OCI-LY3 (cell line): ENCODE data around the gene KDM4C.

Experiments used
- H2AFZ ChIP-seq: fragments of 200-600, 300-600 bp; shearing (Covaris generic); 2 replicates; pipeline ENCODE4 v1.6.0; 2014; ENCODE audit warnings: antibody characterized with exemption, low read depth, low read length
- H3K27ac ChIP-seq: fragments of 200-600, 300-600 bp; sonication (generic); 2 replicates; pipeline ENCODE4 v1.5.1; 2014; ENCODE audit warnings: mild to moderate bottlenecking, low read length, moderate library complexity, mixed read lengths
- H3K27me3 ChIP-seq: fragments of 200-600, 300-600 bp; sonication (generic); 2 replicates; pipeline ENCODE4 v1.6.1; 2014; ENCODE audit warnings: low read depth, low read length, mixed read lengths
- H3K36me3 ChIP-seq: fragments of 200-600, 300-600 bp; sonication (generic); replicated peaks from 2 replicates; pipeline ENCODE3; 2014; ENCODE audit warnings: low read depth, low read length, mixed read lengths
- H3K4me1 ChIP-seq: fragments of 300-600, 200-600 bp; sonication (generic); 2 replicates; pipeline ENCODE4 v1.6.1; 2014; ENCODE audit warnings: low read length, mixed read lengths
- H3K4me2 ChIP-seq: fragments of 200-600, 300-600 bp; sonication (generic); 2 replicates; pipeline ENCODE4 v1.6.1; 2014; ENCODE audit warnings: low read length, mixed read lengths
- H3K4me3 ChIP-seq: fragments of 300-600, 200-600 bp; sonication (generic); 2 replicates; pipeline ENCODE4 v1.5.1; 2014; ENCODE audit warnings: antibody characterized with exemption, mild to moderate bottlenecking, low read length, moderate library complexity
- H3K79me2 ChIP-seq: fragments of 300-600, 200-600 bp; shearing (Covaris generic); 2 replicates; pipeline ENCODE4 v1.6.1; 2014; ENCODE audit warnings: mild to moderate bottlenecking, low read length, mixed read lengths
- H3K9ac ChIP-seq: fragments of 300-600, 200-600 bp; shearing (Covaris generic); 2 replicates; pipeline ENCODE4 v1.6.0; 2014; ENCODE audit warnings: mild to moderate bottlenecking, low read length, moderate library complexity
- H3K9me3 ChIP-seq: fragments of 200-600, 300-600 bp; shearing (Covaris generic); 2 replicates; pipeline ENCODE4 v1.6.1; 2014; ENCODE audit warnings: low read length, mixed read lengths; ENCODE audit not compliant: insufficient read depth
- H4K20me1 ChIP-seq: fragments of 200-600, 300-600 bp; sonication (generic); 2 replicates; pipeline ENCODE4 v1.6.1; 2016; ENCODE audit warnings: low read length, mixed read lengths; ENCODE audit not compliant: insufficient read depth
- CTCF ChIP-seq: fragments of 200-600, 300-600 bp; sonication (generic); IDR thresholded peaks from 2 replicates; pipeline ENCODE4 v1.5.1; 2014; ENCODE audit warnings: antibody characterized with exemption, low read length, low read depth
- EZH2phosphoT487 ChIP-seq: fragments of 200-600 bp; shearing (Covaris generic); IDR thresholded peaks from 2 replicates; pipeline ENCODE4 v1.6.1; 2018; ENCODE audit warnings: antibody characterized with exemption, mixed run types, low read depth

The KDM4C gene

DNA sequence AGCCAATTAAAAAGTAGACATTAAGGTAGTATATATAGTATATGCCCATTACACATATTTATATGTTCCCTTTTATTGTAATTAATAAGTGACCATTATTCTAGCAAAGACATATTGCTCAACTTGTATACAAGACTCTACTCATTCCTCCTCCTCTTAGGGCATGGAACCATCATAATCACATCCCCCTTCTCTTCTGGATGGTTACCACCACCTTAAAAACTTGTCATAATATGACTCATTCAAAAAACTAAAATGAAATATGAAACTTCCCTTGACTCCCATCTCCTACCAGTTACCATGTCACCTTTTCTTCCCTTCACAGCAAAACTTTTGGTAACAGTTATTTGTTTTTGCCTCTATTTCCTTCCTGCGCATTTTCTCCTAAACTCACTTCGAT is 438.7 kb downstream of the KDM4C start:
- Histone ChIP-seq H3K4me3 (no peak overlapping the region), H3K79me2 (no peaks in the 10 kb centered on the region), H4K20me1 (no peaks in the 10 kb centered on the region), H3K4me2 (no peak overlapping the region), H3K27me3 (no peaks in the 10 kb centered on the region; the same call in 1 of the 2 replicates), H3K9ac (no peak overlapping the region), H3K4me1 (no peaks in the 10 kb centered on the region), H2AFZ (no peak overlapping the region), H3K9me3 (no peaks in the 10 kb centered on the region), H3K27ac (no peak overlapping the region), H3K36me3 (no peaks in the 10 kb centered on the region)
- TF ChIP-seq CTCF (no peak), EZH2phosphoT487 (no peak)

- H2AFZ ChIP-seq = no peak overlapping the region
- no peak overlapping the region for H3K4me3 ChIP-seq
- no peak overlapping the region for H3K4me2 ChIP-seq
- no peak overlapping the region for H3K9ac ChIP-seq
- no peaks in the 10 kb centered on the region for H4K20me1 ChIP-seq
- H3K36me3 ChIP-seq = no peaks in the 10 kb centered on the region
- H3K27me3 ChIP-seq = no peaks in the 10 kb centered on the region; the same call in 1 of the 2 replicates
- no peak overlapping the region for H3K27ac ChIP-seq
- no peaks in the 10 kb centered on the region for H3K9me3 ChIP-seq
- no peaks in the 10 kb centered on the region for H3K79me2 ChIP-seq
- TF ChIP-seq EZH2phosphoT487 (no peak), CTCF (no peak)
- H3K4me1 ChIP-seq = no peaks in the 10 kb centered on the region
Observed at GRCh38 chr9:7201196-7201595, 443.4 kb downstream of the KDM4C start.

DNA sequence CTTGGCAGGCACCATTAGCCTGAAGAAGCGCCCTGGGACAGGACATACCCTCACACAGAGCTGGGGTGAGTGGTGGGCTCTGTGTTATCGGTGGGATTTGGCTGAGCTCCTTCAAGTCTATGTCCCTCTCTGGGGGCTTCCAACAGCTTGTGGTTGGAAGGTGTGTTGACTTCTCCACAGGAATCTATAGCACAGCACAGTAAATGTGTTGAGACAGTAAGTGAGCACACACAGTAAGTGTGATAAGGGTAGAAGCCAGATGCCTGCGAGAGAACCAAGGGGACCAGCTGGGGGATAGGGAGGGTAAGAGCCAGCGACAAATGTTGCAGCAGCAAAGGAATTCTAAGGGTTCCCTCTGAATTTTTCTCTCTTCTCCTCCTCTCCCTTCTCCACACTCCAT is 448.0 kb downstream of the KDM4C start:
- H3K27ac ChIP-seq = no peak overlapping the region
- no peaks in the 10 kb centered on the region for H3K36me3 ChIP-seq
- no peak overlapping the region for H3K4me3 ChIP-seq
- TF ChIP-seq CTCF = no peak
- no peak for TF ChIP-seq EZH2phosphoT487
- no peak overlapping the region for H3K9ac ChIP-seq
- no peak overlapping the region for H2AFZ ChIP-seq
- H3K27me3 ChIP-seq = peaks cover 7% of the 10 kb centered on the region; the same call in 1 of the 2 replicates
- no peaks in the 10 kb centered on the region for H4K20me1 ChIP-seq
- H3K79me2 ChIP-seq = no peaks in the 10 kb centered on the region
- no peak overlapping the region for H3K4me2 ChIP-seq
- no peaks in the 10 kb centered on the region for H3K4me1 ChIP-seq
- H3K9me3 ChIP-seq = no peaks in the 10 kb centered on the region

DNA sequence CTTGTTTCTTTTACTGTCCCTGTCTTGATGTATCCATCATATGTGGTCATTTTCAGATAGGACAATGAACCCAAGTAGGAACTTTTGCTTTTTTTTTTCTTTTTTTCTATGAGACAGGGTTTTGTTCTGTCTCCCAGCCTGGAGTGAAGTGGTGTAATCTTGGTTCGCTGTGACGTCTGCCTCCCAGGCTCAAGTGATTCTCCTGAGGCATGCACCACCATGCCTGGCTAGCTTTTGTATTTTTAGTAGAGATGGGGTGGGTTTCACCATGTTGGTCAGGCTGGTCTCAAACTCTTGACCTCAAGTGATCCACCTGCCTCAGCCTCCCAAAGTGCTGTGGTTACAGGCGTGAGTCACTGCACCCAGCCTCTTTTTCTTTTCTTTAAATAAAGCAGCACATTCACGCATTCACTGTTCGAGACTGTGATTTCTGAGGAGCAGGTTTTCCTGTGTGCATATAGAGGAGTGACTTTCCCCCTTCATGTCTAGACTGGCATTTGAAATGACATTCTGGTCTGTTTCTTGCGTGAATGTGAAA is 448.5 kb downstream of the KDM4C start:
- no peak for TF ChIP-seq EZH2phosphoT487
- no peak for TF ChIP-seq CTCF
- H3K79me2 ChIP-seq = no peaks in the 10 kb centered on the region

More for the DNA sequence above, 448.5 kb downstream of the KDM4C start:
- no peak overlapping the region for H3K4me2 ChIP-seq
- H3K27me3 ChIP-seq = peaks cover 7% of the 10 kb centered on the region; the same call in 1 of the 2 replicates
- H3K9ac ChIP-seq = no peak overlapping the region
- H3K4me3 ChIP-seq = no peak overlapping the region
- H3K36me3 ChIP-seq = no peaks in the 10 kb centered on the region
- no peaks in the 10 kb centered on the region for H3K4me1 ChIP-seq
- no peaks in the 10 kb centered on the region for H4K20me1 ChIP-seq
- no peak overlapping the region for H2AFZ ChIP-seq
- no peaks in the 10 kb centered on the region for H3K9me3 ChIP-seq
- H3K27ac ChIP-seq = no peak overlapping the region
